DND-41 (cell line): ENCODE measurements around the gene OR6B3.

Experiments
- CTCF ChIP-seq: IDR thresholded peaks from 2 replicates; pipeline ENCODE4 v1.5.1; 2012; ENCODE audit warnings: borderline replicate concordance, low read length, moderate library complexity, mild to moderate bottlenecking; ENCODE audit not compliant: poor library complexity, severe bottlenecking; ENCODE audit errors: extremely low read depth
- EZH2 ChIP-seq: IDR thresholded peaks from 3 replicates; pipeline ENCODE4 v1.6.1; 2012; ENCODE audit warnings: borderline replicate concordance, low read depth, mild to moderate bottlenecking, moderate library complexity, low read length, inconsistent platforms; ENCODE audit not compliant: severe bottlenecking

DNA sequence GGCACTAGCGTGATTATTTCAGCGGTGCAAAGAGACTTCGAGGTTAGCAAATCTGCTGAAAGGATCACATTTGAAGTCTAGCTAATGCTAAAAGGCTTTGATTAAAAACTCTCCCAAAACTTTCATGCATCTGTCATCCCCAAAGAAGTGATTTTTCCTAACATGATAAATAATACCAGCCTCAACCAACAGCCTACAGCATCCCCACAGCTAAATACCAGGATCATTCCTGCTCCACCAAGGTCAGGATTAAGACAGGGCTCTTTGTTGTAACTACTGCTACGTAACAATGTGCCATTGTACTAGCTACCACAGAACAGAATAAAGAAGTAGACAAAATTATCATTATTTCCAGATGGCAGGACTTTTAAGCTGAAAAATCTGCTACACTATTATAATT lies 1.6 kb downstream of the OR6B3 start:
- TF ChIP-seq CTCF (no peak), EZH2 (no peak)
